Effector memory CD4-positive, alpha-beta T cell (primary cell): ENCODE data around the gene E2F8.

Experiments
- DNase-seq, 3 donors: peaks; one replicate each; pipeline ENCODE4 v3.0.0-alpha.2; 2020
- H3K27ac ChIP-seq: 2 replicates; pipeline ENCODE4 v1.7.0; 2013; ENCODE audit warnings: mild to moderate bottlenecking, low read length, moderate library complexity; ENCODE audit not compliant: insufficient read depth, poor library complexity, severe bottlenecking
- H3K27me3 ChIP-seq: replicated peaks from 2 replicates; pipeline ENCODE4 v1.7.0; 2013; ENCODE audit warnings: mild to moderate bottlenecking, low read length; ENCODE audit not compliant: insufficient read depth, control insufficient read depth, poor library complexity, severe bottlenecking
- H3K36me3 ChIP-seq: 2 replicates; pipeline ENCODE4 v1.7.0; 2013; ENCODE audit warnings: mild to moderate bottlenecking, low read length, moderate library complexity; ENCODE audit not compliant: control insufficient read depth, insufficient read depth
- H3K4me1 ChIP-seq: 2 replicates; pipeline ENCODE4 v1.7.0; 2013; ENCODE audit warnings: low read length, mild to moderate bottlenecking; ENCODE audit not compliant: control insufficient read depth, insufficient read depth, poor library complexity, severe bottlenecking
- H3K4me3 ChIP-seq: 2 replicates; pipeline ENCODE4 v1.7.0; 2013; ENCODE audit warnings: low read length, low read depth, mild to moderate bottlenecking; ENCODE audit not compliant: insufficient read depth, poor library complexity, severe bottlenecking
- H3K9me3 ChIP-seq: 2 replicates; pipeline ENCODE4 v1.7.0; 2013; ENCODE audit warnings: mild to moderate bottlenecking, low read length, moderate library complexity; ENCODE audit not compliant: control insufficient read depth
- total RNA-seq, 3 donors: gene quantifications; one replicate each; lab custom pipeline; 2026; lab: John Stamatoyannopoulos, UW

Gene E2F8, protein sequence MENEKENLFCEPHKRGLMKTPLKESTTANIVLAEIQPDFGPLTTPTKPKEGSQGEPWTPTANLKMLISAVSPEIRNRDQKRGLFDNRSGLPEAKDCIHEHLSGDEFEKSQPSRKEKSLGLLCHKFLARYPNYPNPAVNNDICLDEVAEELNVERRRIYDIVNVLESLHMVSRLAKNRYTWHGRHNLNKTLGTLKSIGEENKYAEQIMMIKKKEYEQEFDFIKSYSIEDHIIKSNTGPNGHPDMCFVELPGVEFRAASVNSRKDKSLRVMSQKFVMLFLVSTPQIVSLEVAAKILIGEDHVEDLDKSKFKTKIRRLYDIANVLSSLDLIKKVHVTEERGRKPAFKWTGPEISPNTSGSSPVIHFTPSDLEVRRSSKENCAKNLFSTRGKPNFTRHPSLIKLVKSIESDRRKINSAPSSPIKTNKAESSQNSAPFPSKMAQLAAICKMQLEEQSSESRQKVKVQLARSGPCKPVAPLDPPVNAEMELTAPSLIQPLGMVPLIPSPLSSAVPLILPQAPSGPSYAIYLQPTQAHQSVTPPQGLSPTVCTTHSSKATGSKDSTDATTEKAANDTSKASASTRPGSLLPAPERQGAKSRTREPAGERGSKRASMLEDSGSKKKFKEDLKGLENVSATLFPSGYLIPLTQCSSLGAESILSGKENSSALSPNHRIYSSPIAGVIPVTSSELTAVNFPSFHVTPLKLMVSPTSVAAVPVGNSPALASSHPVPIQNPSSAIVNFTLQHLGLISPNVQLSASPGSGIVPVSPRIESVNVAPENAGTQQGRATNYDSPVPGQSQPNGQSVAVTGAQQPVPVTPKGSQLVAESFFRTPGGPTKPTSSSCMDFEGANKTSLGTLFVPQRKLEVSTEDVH
- 0.52 to 1.4 (median 0.86) reads per million in 3 donors for total RNA-seq

DNA sequence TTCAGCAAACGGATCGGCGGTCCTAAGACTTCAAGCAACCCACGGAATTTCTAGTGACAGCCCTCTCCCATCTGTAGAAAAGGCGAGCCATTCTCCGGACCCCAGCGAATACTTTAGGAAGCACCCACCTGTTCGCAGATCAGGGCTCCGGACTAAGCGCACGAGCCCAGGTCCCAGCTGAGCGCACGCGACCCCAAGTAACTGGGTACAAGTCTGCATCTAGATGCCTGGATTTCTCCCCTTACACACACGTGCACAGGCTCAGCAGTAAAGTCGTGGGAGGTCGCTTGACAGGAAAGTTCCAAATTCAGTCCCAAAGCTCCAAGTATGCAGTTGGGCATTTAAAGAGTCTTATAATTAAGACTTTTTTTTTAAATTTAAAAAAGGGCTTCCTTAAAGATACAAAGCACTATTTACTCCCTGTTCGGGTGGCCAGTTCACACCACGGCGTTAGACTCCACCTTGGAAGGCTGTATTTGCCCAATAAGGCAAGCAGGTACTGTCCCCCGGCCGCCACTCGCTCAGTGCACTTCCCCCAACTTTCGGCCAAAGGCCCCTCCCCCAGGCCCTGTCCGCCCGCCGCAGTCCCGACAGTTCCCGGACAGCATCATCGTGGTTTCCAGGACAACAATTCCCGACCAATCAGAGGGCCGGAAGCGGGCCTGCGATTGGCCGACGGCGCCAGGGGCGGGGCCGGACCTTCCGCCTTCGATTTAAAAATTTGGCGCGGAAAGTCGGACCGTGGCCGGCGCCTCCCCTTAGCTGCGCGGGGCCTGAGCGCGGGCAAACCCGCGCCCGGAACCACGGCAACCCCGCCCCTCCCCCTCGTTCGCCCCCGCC is at the start of gene E2F8:
E2F8 (minus strand) TSS at position 526 of the 840 bp plus-strand sequence. CDS start 824 bp downstream, outside the sequence.
- Histone ChIP-seq H3K27ac (no peak within 1 kb of the TSS), H3K4me3 (peak within 1 kb of the TSS; percentile 73), H3K4me1 (peaks cover 18% of the 10 kb centered on the region), H3K36me3 (no peaks in the 10 kb centered on the region), H3K9me3 (no peaks in the 10 kb centered on the region), H3K27me3 (peaks cover 16% of the 10 kb centered on the region)
- DNase-seq = peak; percentile 66 to 77 (median 67)

DNA sequence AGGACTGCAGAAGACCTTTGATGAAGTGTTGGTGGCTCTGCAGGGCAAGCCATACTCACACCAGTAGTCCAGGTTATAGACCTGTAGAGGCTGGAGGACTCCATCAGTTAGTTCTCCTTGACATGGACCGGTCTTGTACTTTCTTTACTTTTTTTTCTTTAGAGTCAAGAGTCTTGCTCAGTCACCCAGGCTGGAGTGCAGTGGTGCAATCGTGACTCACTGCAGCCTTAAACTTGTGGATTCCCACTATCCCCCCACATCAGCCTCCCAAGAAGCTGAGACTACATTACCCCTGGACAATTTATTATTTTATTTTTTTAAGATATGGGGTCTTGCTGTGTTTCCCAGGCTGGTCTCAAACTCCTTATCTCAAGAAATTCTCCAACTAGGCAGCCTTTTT is 49.6 kb upstream of the E2F8 start:
- Histone ChIP-seq H3K9me3 (no peaks in the 10 kb centered on the region), H3K27me3 (no peaks in the 10 kb centered on the region), H3K36me3 (no peaks in the 10 kb centered on the region), H3K4me3 (no peak overlapping the region), H3K4me1 (no peaks in the 10 kb centered on the region), H3K27ac (no peak overlapping the region)
- no peak for DNase-seq

GRCh38 chr11:19288256-19288655 is 47.5 kb upstream of the E2F8 start:
- no peaks in the 10 kb centered on the region for H3K36me3 ChIP-seq
- H3K27ac ChIP-seq = no peak overlapping the region
- DNase-seq = no peak
- H3K4me3 ChIP-seq = no peak overlapping the region
- no peaks in the 10 kb centered on the region for H3K27me3 ChIP-seq
- H3K4me1 ChIP-seq = no peaks in the 10 kb centered on the region
- no peaks in the 10 kb centered on the region for H3K9me3 ChIP-seq

- Histone ChIP-seq H3K27me3 (no peaks in the 10 kb centered on the region), H3K4me1 (no peaks in the 10 kb centered on the region), H3K27ac (no peak overlapping the region), H3K36me3 (no peaks in the 10 kb centered on the region), H3K9me3 (no peaks in the 10 kb centered on the region), H3K4me3 (no peak overlapping the region)
- DNase-seq = no peak
Measured at GRCh38 chr11:19286411-19286810, 45.7 kb upstream of the E2F8 start.

DNA sequence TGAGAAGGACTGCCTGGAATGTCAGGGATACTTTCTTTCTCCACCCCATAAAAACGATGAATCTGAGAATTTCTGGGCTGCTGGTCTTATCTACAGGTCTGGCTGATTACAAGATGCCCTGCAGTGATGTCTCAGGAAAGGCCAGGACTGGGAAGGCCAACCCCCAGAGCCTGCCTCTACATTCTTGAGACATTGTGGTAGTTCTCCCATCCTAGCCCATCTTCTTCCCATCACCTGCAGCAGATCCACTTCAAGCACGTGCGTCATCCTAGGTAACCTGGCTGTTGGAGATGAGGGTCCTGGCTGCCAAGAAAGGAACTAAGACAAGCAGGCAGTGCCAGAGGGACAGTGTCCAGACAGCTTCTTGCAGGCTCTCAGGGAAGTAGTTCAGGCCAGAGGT is 44.1 kb upstream of the E2F8 start:
- no peaks in the 10 kb centered on the region for H3K4me1 ChIP-seq
- no peaks in the 10 kb centered on the region for H3K36me3 ChIP-seq
- no peaks in the 10 kb centered on the region for H3K9me3 ChIP-seq
- H3K27me3 ChIP-seq = no peaks in the 10 kb centered on the region
- H3K27ac ChIP-seq = no peak overlapping the region
- no peak for DNase-seq
- no peak overlapping the region for H3K4me3 ChIP-seq

GRCh38 chr11:19283991-19284390 is 43.2 kb upstream of the E2F8 start:
- H3K9me3 ChIP-seq = no peaks in the 10 kb centered on the region
- no peak for DNase-seq
- no peaks in the 10 kb centered on the region for H3K36me3 ChIP-seq
- no peak overlapping the region for H3K4me3 ChIP-seq
- H3K27me3 ChIP-seq = no peaks in the 10 kb centered on the region
- no peak overlapping the region for H3K27ac ChIP-seq
- no peaks in the 10 kb centered on the region for H3K4me1 ChIP-seq

- Histone ChIP-seq H3K27ac (no peak overlapping the region), H3K9me3 (no peaks in the 10 kb centered on the region), H3K36me3 (no peaks in the 10 kb centered on the region), H3K4me1 (no peaks in the 10 kb centered on the region), H3K27me3 (no peaks in the 10 kb centered on the region), H3K4me3 (no peak overlapping the region)
- no peak for DNase-seq
Measured at GRCh38 chr11:19281555-19281954, 40.8 kb upstream of the E2F8 start.

- no peaks in the 10 kb centered on the region for H3K36me3 ChIP-seq
- no peak overlapping the region for H3K27ac ChIP-seq
- H3K9me3 ChIP-seq = no peaks in the 10 kb centered on the region
- H3K4me1 ChIP-seq = no peaks in the 10 kb centered on the region
- no peaks in the 10 kb centered on the region for H3K27me3 ChIP-seq
- H3K4me3 ChIP-seq = no peak overlapping the region
- no peak for DNase-seq
Measured at GRCh38 chr11:19281041-19281440, 40.3 kb upstream of the E2F8 start.

DNA sequence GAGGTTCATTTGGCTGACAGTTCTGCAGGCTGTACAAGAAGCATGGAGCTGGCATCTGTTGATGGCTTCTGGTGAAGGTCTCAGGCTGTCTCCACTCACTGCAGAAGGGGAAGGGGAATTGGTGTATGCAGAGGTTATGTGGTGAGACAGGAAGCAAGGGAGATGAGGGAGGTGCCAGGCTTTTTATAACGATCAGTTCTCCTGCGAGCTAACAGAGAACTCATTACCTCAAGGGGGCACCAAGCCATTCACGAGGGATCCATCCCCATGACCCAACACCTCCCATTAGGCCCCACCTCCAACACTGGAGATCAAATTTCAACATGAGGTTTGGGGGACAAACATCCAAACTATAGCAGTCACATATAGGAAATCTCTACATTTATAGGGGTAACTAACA is 38.7 kb upstream of the E2F8 start:
- Histone ChIP-seq H3K27ac (no peak overlapping the region), H3K27me3 (no peaks in the 10 kb centered on the region), H3K4me1 (no peaks in the 10 kb centered on the region), H3K4me3 (no peak overlapping the region), H3K9me3 (no peaks in the 10 kb centered on the region), H3K36me3 (no peaks in the 10 kb centered on the region)
- no peak for DNase-seq
